Cardiac ventricle fibroblast (primary cell): ENCODE results near the gene LYSMD1. TPM values are rescaled to one million over a fixed set of nuclear protein-coding genes. Genes with fewer than 3 reads are reported as not detected.

Source experiments
- total RNA-seq: library from RNA; depleted of rRNA; stranded (reverse); fragments of >200 nt; gene quantifications from 2 replicates; pipeline ENCODE4 v1.2.3, GENCODE V29; 2015

The LYSMD1 gene
- total RNA-seq, result 6.7 and 11.6 TPM in 2 replicates

GRCh38 chr1:151165738-151166504 is at the start of gene LYSMD1, which contains the start of gene SCNM1:
LYSMD1 (minus strand) TSS chr1:151165902; CDS start chr1:151165258, 644 bp downstream.
SCNM1 (plus strand) TSS chr1:151166144; CDS start chr1:151166153, 9 bp downstream.

DNA sequence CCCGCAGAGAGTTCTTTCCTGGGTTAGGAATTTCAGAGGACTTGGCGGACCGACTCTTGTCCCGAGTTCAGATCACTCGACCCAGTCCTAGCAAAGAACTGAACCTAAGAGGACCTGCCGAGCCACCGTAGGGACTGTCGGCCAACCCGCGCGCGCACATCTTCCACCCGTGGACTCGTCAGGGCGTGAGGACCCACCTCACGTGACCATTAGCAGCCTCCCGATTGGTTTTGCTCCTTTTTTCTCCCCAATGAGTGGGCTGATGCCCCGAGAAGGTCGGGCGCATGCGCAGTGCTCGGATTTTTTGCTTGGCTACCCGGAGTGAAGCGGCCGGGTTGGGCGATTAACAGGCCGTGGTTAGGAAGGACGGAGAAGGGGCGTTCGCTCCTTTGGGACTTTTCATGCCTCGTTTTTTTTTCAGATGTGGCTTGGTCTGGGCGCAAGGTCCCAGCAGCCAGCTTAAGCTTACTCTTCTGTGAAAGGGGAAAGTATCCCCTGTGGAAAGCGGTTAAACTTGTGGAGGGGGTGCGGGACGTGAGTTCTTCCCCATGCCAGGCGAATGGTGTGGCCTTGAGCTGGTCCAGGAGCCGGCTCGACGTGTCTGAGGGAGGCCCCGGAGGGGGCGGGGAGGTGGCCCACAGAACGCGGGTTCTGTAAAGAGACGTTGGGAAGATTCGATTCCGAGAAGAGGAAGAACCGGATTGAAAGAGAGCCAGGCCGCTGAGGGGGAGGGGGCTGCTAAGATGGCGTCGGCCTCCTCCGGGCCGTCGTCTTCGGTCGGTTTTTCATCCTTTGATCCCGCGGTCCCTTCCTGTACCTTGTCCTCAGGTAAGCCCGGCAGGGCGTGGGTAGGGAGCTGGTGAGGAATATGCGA is 32.8 kb upstream of the LYSMD1 start, which contains the start of gene PIP5K1A:
TSS of gene PIP5K1A (plus strand) at position 299 of the 874 bp plus-strand sequence. CDS start at position 744, 445 bp downstream.

DNA sequence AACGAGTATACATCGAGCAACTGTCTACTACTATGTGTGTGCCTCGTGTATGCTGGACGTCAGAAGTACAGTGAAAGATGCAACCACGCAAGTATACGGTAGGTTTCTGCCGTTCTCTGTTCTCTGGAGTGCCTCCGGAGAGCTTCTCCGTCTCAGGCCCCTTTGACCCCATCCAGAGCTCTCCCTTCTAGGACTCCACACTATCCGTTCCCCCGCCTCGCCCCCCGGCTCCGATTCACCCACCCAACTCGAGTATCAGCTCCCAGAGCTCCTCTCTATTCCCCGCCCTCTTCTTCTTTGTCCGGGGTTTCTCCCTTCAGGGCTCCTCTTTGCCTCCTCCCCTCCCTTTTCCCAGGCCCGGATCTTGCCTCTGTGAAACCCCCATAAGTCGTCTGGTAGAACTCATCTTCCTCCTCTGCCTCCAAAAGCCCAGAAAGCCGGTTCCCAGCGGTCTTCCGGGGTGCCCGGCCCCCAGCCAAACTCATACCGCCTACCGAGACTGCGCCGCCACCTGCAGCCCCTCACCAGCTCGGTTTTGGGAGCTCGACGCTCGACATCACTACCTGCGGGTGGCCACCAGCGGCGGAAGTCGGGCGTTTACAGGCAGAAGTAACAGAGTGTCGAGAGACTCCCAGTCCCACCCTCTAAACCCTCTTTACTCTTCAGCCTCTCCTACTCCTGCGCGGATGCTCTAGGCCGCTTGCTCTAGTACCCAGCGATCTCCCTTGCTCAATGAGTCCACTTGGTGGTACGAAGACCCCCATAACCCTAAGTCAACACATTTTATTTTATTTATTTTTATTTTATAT is 24.1 kb upstream of the LYSMD1 start, which contains the start of gene VPS72:
TSS of gene VPS72 (minus strand) at position 561 of the 809 bp plus-strand sequence. CDS start at position 485, 76 bp downstream.

GRCh38 chr1:151175863-151176262 is 10.2 kb upstream of the LYSMD1 start, which contains the start of gene TMOD4:
TMOD4 (minus strand) TSS chr1:151175981; CDS start chr1:151174875, 1,106 bp downstream.

DNA sequence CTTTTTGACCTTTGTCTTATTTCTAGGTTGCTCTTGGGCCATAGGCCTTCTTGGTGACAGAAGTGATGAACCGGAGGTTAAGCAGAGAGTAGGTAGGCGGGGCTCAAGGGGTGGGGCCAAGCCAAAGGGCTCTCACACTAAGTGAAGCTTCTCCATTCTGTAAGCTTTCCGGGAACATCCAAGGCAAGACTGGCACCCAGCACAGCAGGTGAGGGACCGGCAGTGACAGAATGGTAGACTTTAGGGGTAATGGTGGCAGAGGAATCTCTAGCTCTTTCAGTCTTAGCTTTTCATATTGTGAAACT is 9.2 kb downstream of the LYSMD1 start, which contains the start of gene TNFAIP8L2:
TSS of gene TNFAIP8L2 (plus strand) at position 135 of the 305 bp plus-strand sequence. CDS start 2,049 bp downstream, outside the sequence.

GRCh38 chr1:151146412-151147131 is 19.1 kb downstream of the LYSMD1 start, which contains the start of gene SEMA6C:
SEMA6C (minus strand) TSS chr1:151146631; CDS start chr1:151142621, 4,010 bp downstream.

Other genes with a start within 250 kb of the LYSMD1 start
- gene SETDB1, start 239.5 kb downstream of the LYSMD1 start, total RNA-seq, result 18.0 and 18.8 TPM in 2 replicates
- gene CERS2, start 191.1 kb downstream of the LYSMD1 start, total RNA-seq, result 67.4 and 84.2 TPM in 2 replicates
- not detected in 2 replicates for gene ANXA9, start 183.6 kb downstream of the LYSMD1 start, total RNA-seq
- gene MINDY1, start 159.0 kb downstream of the LYSMD1 start, total RNA-seq, result 9.0 and 9.6 TPM in 2 replicates
- gene PRUNE1, start 157.5 kb downstream of the LYSMD1 start, total RNA-seq, result 10.6 and 11.8 TPM in 2 replicates
- gene BNIPL, start 129.3 kb downstream of the LYSMD1 start, total RNA-seq, result 0.06 TPM in 1 of 2 replicates, not detected in the other
- gene C1orf56, start 118.2 kb downstream of the LYSMD1 start, total RNA-seq, result 3.4 and 4.8 TPM in 2 replicates
- 22.7 and 26.0 TPM in 2 replicates for gene CDC42SE1, start 106.3 kb downstream of the LYSMD1 start, total RNA-seq
- gene MLLT11, start 105.5 kb downstream of the LYSMD1 start, total RNA-seq, result 0.93 and 0.94 TPM in 2 replicates
- gene GABPB2, start 95.1 kb downstream of the LYSMD1 start, total RNA-seq, result 8.0 and 15.6 TPM in 2 replicates
- gene SEMA6C, start 19.3 kb downstream of the LYSMD1 start, total RNA-seq, result 2.8 and 4.1 TPM in 2 replicates
- gene TNFAIP8L2, start 9.3 kb downstream of the LYSMD1 start, total RNA-seq, result 0.19 TPM in 1 of 2 replicates, not detected in the other
- gene SCNM1, start 242 bp upstream of the LYSMD1 start, total RNA-seq, result 21.6 and 25.7 TPM in 2 replicates
- gene TMOD4, start 10.1 kb upstream of the LYSMD1 start, total RNA-seq, result 1.1 TPM in 1 of 2 replicates, not detected in the other
- 16.0 and 21.8 TPM in 2 replicates for gene VPS72, start 24.3 kb upstream of the LYSMD1 start, total RNA-seq
- 24.7 and 34.7 TPM in 2 replicates for gene PIP5K1A, start 32.6 kb upstream of the LYSMD1 start, total RNA-seq
- gene PSMD4, start 88.8 kb upstream of the LYSMD1 start, total RNA-seq, result 91.2 and 94.7 TPM in 2 replicates
- gene ZNF687, start 116.4 kb upstream of the LYSMD1 start, total RNA-seq, result 15.2 and 19.9 TPM in 2 replicates
- gene PI4KB, start 161.5 kb upstream of the LYSMD1 start, total RNA-seq, result 47.9 and 66.8 TPM in 2 replicates
- gene RFX5, start 181.3 kb upstream of the LYSMD1 start, total RNA-seq, result 16.1 and 23.9 TPM in 2 replicates
- gene SELENBP1, start 206.8 kb upstream of the LYSMD1 start, total RNA-seq, result 102 and 106 TPM in 2 replicates
- gene PSMB4, start 233.7 kb upstream of the LYSMD1 start, total RNA-seq, result 209 and 222 TPM in 2 replicates